NCI-H1930 (cell line): ENCODE data around the gene CNTN4.

Experiments used
- DNase-seq, 2 experiments: peaks; one replicate each; lab custom pipeline; 2025; lab: John Stamatoyannopoulos, UW

CNTN4 gene

DNA sequence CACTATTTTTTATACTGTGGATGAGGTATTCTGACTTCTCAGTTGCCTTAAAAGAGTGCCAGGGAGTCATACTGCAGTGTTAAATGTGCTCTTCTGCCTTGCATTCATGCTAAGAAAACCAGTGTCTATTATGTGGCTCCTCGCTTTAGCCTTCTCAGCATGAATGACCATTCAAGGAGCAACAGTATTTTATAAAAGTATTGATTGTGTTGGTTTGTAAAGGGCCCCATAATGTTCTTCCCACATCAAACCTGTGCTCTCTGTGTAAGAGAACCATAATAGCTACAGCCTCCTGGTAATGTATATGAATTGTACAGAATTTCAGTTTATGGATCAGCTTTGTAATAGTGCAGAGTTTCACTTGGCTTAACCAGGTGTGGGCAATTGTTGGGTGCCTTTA lies 316.4 kb downstream of the CNTN4 start:
- DNase-seq, result no peak

DNA sequence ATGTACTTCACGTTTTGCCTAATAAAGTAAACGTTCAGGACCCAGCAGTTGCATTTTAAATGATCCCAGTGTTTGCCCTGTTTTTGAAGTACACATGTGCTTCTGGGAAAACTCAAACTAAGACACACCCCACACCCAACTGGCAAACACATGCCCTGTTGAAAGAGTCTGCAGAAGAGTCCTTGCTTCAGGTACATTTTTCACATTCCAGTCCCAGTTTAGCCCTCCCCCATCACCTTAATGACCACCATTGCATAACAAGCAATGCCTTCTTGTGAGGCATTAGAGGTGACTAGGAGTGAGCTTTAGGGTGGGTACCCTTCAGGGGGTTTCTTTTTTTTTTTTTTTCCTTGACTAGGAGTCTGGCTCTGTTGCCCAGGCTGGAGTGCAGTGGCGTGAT lies 322.3 kb downstream of the CNTN4 start:
- DNase-seq, result no peak

DNA sequence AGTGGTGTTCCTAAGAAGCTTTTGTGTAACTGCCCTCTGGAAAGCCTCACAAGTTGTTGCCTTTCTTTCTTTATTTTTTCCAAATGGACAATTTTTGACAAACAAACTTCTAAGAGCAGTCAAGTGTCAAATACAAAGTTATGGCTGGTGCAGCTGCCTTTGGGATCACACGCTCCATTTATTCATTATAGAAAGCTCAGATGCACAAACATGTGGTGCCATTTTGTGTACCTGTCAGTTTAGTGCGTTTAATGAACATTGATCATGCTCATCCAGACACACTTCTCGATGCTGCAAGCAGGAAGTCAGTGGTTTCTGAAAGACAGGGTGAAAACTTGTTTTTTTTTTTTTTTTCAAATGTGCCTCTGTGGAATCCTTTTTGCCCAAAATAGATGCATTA lies 324.5 kb downstream of the CNTN4 start:
- DNase-seq, result no peak

DNA sequence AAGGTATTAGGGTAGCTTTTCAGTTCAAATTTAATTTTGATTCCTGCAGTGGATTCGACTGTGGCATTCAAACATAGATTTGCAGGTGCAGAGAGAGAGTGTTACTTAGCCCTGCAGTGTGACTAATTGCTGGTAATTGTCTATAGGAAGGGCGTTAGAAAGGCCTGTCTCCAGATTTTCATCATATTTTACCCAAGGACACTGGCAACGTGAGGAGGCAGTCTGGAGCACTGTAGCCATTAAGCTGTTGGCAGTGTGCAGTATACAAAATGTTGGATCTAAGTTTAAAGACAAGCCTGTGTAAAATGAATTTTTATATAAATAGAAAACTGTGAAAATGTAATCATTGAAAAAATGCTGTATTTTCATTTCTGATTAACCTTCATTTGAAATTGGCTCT lies 342.9 kb downstream of the CNTN4 start:
- DNase-seq, result no peak

DNA sequence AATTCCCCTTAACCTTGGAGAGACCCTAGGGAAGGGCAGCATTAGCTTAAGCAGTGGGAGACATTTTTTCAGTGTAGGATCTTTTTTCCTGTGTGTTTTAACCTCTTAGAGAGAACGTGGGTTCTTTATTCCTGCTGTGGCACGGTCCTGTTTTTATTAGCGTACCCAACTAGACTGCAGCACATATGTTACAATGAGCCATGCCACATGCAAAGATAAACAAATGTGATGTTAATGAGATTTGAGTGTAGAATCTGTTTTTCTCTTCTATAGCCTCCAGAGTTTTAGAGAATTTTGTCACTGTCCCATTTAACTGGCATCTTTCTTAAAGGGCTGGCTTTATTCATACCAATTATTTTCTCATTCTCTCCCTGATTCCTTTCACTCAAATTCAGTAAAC lies 347.5 kb downstream of the CNTN4 start:
- DNase-seq, result no peak

DNA sequence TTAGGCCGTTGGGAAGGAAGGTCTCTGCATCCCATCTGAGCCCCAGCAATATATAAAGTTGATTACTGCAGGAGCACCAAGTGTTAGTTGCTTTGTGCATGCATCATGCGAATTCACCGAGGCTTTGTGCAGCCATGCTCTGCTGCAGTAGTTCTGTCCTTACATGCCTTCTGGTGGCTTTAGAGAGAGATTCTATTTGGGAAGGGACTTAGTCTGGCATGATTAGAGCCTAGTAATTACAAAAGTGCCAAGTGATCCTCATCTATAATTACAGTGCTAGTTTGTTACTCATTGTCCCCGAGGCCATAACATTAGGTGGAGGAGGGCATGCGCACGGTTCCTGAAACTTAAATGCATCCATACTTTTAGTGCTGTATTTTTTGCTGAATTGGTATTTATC lies 353.6 kb downstream of the CNTN4 start:
- no peak for DNase-seq

DNA sequence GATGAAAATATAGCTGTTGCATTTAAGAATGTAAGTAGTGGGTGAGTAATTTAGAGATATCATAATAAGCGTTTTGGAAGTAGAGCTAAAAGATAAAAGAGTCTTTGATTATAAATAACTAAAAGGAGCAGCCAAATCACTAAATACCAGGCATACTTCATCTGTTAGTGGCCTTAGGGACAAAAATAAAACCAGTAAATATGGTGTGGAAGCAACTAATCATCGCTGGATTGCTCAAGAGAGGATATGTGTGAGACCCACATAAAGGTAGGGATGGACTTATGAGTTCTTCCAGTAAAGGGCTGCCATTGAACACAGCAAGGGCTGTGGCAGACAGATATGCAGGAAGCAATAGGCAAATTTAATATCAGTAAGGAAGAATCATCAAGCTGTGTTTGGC lies 356.2 kb downstream of the CNTN4 start:
- no peak for DNase-seq

DNA sequence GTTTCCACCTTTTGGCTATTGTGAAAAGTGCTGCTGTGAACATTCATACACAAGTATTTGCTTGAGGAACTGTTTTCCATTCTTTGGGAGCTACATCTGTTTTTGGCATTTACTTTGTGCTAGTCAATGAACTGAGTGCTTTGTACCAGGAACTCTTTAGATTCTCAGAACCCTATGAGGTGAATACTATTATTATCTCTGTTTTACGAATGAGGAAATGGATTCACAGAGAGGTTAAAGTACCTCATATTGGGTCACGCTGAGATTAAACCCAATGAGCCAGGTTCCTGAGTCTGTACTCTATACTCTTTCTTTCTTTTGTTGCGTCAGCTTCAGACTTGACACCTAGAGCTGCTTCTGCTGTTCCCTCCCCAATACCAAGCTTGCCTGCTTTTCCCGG lies 358.1 kb downstream of the CNTN4 start:
- no peak for DNase-seq

DNA sequence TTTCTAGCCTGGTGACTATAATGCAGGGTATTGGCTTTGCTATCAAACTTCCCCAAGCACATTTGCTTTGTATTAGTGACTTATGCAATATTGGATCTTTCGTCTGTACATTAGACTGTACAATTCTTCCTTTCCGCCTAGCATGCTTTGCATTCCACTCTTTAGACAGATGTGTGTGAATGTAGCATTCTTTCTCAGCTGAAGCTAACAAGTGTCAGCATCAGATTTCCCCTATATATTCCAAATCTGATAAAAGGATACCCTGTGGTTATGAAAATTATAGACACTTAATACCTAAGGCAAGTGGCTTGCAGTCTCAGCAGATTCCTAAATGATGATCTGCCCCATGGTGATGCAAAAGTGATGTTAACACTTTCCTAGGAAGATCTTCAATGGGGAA lies 360.1 kb downstream of the CNTN4 start:
- DNase-seq, result no peak

DNA sequence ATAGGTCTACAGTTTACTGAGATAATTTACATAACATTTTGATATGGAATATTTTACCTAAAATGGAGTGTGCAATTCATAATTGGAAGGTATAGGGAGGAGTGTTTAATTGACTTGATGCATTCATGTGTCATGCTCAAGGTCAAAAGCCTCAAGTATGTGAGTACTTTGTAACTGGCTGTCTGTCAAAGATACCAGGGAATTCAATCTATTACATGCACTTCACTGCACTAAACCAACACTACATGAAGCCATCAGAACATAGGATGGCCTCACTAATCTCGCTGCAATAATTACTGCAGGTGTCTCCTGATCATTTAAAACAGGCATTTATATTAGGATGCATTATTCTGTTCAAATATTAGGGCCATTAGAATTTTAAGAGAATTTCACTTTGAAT lies 367.2 kb downstream of the CNTN4 start:
- no peak for DNase-seq

DNA sequence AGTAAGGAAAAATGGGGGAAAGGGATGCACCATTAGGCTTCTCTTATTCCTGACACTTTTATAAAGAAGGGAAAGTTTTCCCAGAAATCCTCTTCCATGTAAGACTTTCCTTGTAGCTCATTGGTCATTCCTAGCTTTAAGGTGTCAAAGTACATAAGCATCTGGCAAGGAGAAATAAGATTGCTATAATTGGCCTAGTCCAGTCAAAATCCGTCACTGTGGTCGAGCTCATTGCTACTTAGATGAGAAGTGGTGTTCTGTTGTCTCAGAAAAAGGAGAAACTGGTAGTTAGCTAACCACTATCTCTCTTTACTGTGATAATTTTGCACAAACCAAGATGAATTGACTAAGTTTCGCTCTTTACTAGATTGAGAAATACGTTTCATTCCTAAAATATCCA lies 370.1 kb downstream of the CNTN4 start:
- no peak for DNase-seq

DNA sequence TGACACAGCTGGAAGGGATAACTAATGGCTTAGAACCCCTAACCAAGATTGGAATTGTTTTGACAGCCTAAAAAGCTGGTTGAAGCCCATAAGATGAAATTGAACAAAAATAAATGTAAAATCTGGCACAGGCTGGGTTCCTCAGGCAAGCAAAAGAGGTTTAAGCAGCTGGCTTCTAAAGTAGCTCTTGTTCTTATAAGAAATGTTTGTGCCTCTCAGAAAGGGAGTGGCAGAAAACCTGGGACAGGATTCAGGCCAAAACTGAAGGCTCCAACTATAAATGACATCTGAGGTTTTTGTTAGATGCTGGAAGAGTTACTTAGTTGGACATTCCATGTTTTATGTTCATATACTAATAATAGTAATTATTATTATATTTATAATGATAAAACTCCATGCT lies 378.3 kb downstream of the CNTN4 start:
- no peak for DNase-seq

DNA sequence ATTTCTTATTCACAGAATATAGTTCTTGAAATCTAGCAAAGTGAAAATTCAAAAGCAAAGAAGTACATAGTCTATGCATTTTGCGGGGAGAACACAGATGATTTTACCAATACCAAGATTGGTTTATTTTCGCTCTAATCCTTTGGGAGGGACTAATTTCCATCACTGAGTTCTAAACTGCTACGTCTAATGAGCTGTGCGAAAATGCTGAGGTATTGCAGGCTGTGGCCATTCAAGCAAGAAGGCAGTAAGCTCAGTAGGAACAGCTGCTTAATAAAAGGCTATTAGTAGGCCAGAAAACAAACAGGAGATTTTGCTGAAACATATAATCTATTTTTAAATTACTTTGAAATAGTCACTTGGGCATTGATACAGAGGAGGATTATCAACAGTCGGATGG lies 379.0 kb downstream of the CNTN4 start:
- DNase-seq, result peak in 1 of 2 experiments; percentile 1

DNA sequence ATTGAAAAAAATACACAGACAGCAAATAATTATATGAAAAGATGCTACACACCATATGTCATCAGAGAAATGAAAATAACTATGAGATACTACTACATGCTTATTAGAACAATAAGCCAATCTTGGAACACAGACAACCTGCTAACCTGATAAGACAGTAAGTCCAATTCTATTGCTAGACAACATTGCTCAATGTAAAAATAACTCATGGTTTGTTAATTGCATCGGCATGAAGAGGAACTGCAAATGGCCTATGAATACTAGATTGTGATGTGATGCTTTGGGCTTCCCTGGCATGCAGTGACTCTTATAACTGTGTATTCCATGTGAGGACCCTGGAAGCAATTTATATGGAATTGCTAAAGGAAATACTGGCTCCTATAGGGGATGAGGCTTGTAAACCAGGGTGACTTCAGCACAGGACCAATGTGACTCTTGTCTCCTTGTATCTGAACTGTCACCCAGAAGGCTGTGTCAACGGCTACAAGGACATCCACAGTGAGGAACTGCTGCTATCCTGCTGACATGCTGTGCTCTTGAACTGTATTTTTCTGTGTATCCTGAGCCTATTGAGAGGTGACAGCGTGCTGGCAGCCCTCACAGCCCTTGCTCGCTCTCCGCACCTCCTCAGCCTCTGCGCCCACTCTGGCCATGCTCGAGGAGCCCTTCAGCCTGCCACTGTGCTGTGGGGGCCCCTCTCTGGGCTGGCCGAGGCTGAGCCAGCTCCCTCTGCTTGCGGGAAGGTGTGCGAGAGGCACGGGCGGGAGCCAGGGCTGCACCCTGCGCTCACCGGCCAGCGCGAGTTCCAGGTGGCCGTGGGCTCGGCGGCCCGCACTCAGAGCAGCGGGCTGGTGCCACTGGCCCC lies 385.7 kb downstream of the CNTN4 start:
- no peak for DNase-seq

DNA sequence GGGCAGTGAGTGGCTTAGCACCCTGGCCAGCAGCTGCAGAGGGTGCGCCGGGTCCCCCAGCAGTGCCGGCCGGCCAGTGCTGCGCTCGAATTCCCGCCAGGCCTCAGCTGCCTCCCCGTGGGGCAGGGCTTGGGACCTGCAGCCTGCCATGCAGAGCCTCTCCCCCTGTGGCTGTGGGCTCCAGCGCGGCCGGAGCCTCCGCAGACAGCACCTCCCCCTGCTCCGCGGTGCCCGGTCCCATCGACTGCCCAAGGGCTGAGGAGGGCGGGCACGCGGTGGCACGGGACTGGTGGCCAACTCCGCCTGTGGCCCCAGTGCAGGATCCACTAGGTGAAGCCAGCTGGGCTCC lies 386.3 kb downstream of the CNTN4 start:
- DNase-seq, result no peak

DNA sequence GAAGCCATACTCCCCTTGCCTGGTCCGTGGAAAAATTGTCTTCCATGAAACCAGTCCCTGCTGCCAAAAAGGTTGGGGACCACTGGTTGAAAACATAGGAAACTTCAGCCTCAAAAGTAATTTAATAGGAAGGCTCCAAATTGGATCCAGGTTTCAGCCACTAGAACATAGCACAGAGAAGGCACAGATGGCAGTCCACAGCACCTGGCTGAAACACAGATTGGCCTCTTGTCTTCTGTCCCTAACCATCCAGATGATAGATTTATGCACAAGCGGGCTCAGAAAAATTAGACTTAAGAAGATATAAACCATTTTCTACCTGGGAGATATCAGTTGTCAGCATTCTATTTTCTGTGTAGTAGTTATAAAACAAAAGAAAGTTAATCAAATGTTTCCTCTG lies 397.1 kb downstream of the CNTN4 start:
- DNase-seq, result no peak

DNA sequence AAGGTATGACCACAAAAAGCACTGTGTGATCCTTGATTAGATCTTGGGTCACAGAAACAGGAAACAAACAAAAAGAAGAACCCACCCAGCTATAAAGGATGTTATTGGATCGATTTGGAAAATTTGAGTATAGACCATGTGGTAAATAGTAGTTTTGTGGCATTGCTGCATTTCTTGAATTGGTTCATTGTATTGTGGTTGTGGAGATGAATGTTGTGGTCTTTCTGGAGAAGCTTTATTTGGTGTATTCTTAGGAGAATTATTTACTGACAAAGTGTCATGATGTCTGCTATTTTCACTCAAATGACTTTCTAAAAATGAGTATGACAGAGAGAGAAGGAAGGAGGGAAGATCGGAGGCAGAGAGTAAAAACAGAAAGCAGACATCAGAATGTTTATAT lies 406.2 kb downstream of the CNTN4 start:
- no peak for DNase-seq

DNA sequence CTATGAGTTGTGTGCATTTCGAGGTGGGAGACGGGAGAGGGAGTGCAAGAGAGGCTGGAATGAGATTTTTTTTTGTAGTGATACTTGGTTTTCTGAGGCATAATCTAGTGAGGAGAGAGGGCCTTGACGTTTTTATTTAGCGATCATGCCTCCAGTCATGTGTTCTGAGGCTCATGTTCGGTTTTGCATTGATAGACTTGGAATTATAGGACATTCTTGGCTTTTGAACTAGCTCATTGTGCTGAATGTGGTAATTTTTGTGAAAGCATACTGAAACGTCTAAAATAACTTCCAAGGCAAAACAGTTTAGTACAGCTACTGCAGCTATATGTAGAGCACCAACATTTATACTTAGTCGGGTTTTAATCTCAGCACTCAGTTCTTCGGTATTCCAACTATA lies 408.1 kb downstream of the CNTN4 start:
- no peak for DNase-seq

DNA sequence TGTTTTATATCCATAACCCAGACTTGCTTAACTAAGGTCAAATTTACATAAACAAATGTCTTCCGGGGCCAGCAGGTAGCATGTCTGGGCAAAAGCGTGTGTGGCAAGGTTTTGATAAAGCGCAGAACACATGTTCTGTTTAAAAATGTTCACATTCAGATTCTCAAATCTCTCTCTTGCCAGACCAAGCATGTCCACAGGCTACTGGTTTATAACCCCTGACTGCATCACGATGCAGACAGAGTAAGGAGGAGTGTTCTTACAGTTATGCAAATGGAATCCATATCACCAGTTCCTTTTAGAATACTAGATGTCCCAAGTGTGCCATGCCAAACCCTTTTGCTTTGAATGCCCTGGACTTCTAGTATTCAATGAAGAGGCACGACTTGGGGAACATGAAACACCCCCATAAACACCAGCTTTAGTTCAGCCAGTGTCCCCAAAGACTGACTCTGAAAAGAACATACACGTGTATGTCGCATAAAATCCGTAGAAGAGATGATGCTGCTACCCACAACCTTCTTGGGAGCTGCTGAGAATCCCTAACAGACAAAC lies 412.0 kb downstream of the CNTN4 start:
- no peak for DNase-seq

DNA sequence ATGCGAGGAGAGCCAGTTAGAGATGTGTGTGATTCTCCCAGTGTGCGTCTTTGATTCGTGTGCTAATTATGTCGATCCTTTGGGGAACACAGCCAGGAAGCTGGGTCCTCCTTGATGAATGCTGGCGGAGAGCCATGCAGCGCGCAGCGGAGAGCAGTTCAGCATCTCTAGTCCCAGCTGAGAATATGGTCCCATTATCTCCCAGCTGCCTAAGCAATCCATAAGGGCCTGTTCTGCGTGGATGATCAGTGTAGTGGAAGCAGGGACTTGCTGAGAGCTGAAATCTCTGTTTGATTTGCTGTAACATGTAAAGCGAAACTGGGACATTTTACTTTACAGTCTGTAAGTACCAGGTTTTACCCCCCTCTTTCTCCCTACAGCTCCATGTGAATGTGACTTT lies 412.7 kb downstream of the CNTN4 start:
- peak; percentile 31 to 59 for DNase-seq

DNA sequence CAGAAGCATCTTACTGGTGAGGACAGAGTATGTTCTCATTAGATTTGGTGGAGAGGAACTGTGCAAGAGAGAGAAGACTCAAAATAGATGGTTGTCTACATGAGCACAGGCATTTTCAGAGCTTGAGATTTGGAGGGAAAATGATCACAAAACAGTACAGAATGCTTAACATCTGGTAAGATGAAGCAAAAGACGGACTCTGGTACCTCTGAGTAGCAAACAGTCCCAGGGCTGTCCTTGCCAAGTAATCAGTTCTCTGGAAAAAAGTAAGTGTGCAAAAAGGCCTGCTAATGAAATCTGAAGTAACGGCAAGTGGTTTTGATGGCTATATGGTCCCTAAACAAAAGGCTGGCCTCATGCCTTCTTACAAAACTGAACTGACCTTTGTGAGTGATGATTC lies 414.2 kb downstream of the CNTN4 start:
- no peak for DNase-seq

DNA sequence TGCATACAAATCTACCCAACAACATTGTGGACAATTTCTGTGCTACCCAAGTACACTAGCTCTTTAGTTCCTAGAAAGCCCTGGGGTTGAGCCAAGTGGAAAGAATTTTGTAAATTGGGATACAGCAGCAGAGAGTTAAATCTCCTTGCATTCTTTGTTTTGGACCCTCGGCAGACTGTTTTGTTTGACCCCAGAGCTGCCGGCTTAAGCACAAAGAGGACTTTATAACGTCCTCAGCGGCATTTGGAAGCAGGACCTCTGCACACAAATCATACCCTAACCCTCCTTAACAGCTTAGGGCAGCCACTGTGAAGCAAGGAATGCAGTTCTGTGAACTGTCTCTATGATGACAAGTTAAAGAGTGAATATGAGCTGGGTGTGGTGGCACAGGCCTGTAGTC lies 415.3 kb downstream of the CNTN4 start:
- no peak for DNase-seq

DNA sequence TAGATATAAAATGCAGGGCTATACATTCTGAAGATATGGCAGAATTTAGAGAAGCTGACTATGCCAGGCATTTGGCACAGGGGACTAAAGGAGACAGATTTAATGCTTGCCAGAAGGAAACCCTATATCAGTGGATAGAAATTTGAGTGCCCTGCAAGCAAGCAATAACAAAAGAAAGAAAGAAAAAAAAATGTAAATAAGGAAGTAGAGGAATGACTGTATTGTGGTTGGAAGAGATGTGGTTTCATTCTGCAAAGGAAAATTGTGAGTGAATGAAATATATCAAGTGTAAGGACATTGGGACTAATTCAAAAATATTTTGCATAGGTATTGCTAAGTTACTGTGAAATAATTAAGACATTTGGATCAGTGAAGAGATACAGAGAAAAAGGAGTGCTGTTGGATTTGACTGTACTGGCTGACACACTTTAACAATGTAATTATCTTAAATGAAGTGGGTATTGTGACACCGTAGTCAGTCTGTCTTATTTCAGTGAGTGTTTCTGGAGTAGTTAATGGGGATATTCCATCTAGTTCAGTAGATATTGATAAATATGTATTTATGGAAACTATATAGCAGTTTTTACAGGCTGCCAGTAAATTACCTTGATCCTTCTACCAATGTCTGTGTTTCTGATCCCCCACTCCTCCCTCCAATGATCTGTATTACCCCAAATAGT lies 418.2 kb downstream of the CNTN4 start:
- DNase-seq, result no peak
